ENCODE results near the gene TPPP3.
A peak's percentile ranks its signal among the peaks of the same experiment; 100 is the strongest.

Gene TPPP3

GRCh38 chr16:67403976-67404555 lies 10.8 kb upstream of the TPPP3 start:
- no peak for DNase-seq

GRCh38 chr16:67400901-67401300 lies 7.6 kb upstream of the TPPP3 start:
- DNase-seq: no peak

GRCh38 chr16:67399749-67400704 lies 6.7 kb upstream of the TPPP3 start:
- no peak for DNase-seq

GRCh38 chr16:67399218-67399733 lies 6.0 kb upstream of the TPPP3 start:
- peak; percentile 61 for DNase-seq

GRCh38 chr16:67398546-67399217 lies 5.4 kb upstream of the TPPP3 start:
- DNase-seq: no peak

- DNase-seq: no peak
Measured at GRCh38 chr16:67397812-67398545, 4.7 kb upstream of the TPPP3 start.

GRCh38 chr16:67397036-67397801 lies 3.9 kb upstream of the TPPP3 start:
- no peak for DNase-seq

- DNase-seq: no peak
Measured at GRCh38 chr16:67396159-67397035, 3.1 kb upstream of the TPPP3 start.

GRCh38 chr16:67395458-67396158 lies 2.3 kb upstream of the TPPP3 start:
- DNase-seq: no peak

- no peak for DNase-seq
Measured at GRCh38 chr16:67395105-67395457, 1.8 kb upstream of the TPPP3 start.

GRCh38 chr16:67394155-67395104 lies 1.1 kb upstream of the TPPP3 start:
- DNase-seq: no peak

- no peak for DNase-seq
Measured at GRCh38 chr16:67393788-67394154, 473 bp upstream of the TPPP3 start.

GRCh38 chr16:67392301-67393059 lies 818 bp downstream of the TPPP3 start:
- DNase-seq: peak; percentile 27

GRCh38 chr16:67391424-67392300 lies 1.6 kb downstream of the TPPP3 start:
- DNase-seq: peak; percentile 29

- DNase-seq: peak; percentile 17
Measured at GRCh38 chr16:67390816-67391423, 2.4 kb downstream of the TPPP3 start.

- DNase-seq: peak; percentile 18
Measured at GRCh38 chr16:67389911-67390815, 3.1 kb downstream of the TPPP3 start.

Data from activated CD4-positive, CD25-positive, alpha-beta regulatory T cell treated with anti-CD3 and anti-CD28 coated beads, Interleukin-2, amount 50 U/mL, for 72 hours (primary cell).